AML-193 (cell line): ENCODE measurements around the gene TIMP3.

Source experiments
- DNase-seq, 2 experiments: peaks; one replicate each; lab custom pipeline; 2025; lab: John Stamatoyannopoulos, UW

The TIMP3 gene

DNA sequence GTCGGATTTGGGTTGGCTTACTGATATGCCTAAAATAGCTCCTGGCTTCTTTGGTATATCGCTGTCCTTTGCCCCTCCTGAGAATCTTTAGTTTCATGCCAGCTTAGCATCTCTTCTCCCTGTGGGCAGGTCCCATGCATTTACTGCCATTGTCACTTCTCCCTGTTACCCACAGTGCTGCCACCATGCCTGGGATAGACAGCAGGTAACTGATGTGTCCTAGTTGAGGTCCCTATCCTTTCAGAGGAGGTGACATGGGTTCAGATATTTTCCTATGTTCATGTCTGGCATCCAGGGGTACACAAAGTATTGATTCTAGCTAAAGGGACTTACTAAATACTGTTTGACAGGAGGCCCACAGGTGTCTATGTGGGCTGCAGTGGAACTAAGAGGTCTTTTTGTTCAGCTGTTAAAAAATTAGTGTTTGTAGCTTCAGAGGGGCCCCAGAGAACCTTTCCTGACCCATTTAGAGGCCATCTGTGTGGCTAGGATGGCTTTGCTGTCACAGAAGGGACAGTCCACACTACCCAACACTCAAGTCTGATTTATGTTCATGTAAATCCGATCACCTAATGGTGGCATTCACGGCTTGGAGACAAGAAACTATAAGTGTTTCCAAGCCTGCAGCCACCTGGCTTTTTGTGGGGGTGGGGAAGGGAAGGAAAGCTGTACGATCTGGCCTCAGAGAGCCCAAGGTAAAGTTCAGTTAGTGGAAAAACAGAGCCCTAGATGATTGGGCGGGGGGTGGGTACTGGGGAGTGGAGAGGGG is 8.5 kb downstream of the TIMP3 start:
- no peak for DNase-seq

DNA sequence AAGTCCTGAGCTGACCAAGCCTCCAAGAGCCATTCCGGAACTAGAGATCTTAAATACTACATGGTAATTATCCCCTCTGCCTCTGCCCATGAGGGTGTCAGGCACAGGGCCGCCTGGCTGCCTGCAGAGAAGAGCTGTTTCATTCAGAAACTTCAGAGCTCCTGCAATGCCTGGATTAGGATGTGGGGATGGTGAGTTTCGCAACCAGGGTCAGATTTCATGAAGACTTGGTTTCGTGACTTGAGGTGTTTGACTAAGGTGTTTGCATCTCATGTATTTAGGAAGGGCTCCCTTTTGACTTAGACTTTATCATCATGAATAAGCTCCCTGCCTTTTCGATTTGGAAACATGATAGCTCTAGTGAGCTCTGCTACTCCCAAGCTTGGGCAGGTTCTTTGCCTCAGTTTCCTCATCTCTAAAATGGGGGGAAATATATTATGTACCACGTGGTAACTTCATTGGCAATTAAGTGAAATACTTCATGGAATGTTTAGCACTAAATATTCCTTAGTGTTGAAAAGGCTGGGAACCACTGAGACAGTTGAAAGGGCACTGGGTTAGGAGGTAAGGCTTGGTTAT is 9.1 kb downstream of the TIMP3 start:
- no peak for DNase-seq

DNA sequence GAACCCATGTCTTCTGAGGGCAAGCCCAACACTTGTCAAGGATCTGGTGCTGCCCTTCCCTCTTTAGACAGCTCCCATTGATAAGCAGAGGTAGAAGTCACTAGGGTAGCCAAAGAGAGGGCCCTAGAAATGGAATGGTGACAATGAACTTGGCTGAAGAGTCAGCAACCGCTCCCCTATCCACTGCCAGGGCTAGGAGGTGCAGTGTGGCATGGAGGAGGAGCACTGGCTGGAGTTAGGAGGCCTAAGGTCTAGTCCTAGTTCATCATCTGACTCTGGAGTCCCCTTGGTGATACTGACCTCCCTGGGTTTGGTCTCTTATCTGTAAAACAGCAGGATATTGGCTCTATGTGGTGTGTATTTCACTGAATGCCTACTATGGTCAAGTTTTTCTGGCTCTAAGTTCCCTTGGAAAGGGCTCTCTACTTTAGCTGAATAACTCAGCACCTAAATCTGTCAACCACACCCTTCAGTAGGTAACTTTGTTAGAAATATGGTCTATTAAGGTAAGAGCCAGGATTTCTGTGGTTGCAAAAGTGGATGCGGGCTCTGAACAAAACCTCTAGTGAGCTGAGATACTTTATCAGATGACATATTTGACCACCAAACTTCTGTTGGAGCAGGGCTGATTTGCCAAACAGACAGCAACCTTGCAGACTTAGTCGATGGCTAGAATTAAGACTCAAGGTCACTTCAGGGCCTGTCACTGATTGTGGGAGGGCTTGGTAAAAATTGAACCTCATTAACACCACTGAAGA is 10.5 kb downstream of the TIMP3 start:
- no peak for DNase-seq

DNA sequence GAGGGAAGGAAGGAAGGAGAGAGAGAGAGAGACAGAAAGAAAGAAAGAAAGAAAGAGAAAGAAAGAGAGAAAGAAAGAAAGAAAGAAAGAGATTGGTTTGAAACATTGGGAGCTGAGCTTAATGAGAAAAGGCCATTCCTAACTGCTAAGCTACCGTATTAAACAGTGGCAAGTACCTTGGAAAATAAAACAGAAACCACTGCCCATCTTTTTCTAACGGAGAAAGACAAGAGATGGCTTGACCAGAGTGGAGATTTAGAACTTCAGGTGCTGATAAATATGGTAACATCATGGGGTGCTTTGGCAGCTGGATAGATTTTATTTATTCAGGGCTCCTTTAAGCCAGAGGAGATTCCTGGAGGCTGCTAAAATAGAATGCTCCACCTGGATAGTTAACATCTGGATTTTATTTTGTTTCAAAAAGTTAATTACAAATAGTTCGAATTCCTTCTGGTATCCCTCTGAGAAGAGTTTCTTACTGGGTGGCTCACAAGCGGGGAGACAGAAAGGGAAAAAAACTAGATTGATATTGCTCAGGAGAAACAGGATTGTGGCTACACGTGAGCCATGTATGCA is 12.9 kb downstream of the TIMP3 start:
- DNase-seq = no peak

DNA sequence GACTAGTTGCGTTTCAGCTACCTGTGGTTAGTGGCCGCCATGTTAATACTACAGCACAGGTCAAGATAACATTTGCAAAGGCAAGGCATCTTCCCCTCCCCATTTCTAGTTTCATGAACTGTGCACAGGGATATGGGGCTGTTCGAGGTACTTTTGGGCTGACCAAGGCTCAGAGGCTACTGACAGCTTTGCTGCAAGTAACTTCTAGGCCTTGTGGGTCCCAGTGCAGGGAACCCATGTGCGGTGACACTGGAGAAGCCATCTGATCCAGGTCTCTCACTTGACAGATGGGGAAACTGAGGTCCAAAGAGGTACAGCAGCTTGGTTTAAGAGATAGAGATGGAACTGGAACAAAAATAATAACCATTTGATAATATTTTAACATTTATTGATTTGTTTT is 13.6 kb downstream of the TIMP3 start:
- DNase-seq = no peak

DNA sequence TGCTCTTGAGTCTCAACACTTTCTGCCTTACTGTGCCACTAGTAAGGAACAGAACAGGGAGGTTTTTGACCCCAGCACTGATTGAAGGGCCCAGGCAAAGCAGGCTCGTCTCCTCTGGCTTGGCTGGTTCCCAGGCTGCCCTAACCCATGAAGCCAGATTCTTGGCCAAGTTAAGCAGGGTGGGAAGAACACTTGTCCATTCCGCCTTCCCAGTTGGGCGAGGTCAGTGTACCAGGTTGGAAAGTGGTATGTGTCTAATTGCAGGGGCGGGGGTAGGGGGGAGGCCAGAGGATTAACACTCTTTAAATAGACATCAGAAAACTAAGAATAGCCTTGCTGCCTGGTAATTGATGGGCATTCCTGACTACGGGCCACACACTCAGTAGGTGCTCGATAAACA is 14.4 kb downstream of the TIMP3 start:
- DNase-seq = no peak

DNA sequence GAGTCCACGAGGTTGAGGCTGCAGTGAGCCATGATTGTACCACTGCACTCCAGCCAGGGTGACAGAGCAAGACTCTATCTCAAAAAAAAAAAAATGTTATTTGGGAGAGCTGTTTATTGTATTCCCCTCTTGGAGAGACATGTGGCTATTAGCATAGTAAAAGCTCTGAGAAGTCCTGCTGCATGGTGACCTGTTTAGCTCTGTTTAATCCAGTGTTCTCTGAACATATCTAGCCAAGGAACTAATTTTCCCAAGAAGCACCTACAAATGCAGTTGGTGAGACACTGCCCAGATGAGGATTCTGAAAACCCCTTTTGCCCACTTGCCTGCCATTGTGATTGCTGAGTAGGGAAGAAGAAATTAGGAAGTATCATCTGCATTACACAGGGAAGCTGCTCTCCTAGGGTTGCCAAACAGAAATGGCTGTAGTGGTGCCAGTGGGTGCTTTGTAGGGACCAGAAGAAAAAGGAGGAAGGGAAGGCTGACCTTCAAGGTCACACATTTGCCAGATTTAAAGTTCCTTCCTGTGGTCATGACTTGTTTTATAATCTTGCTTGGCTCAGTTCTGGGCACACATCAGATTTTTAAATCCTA is 15.7 kb downstream of the TIMP3 start:
- DNase-seq = no peak

DNA sequence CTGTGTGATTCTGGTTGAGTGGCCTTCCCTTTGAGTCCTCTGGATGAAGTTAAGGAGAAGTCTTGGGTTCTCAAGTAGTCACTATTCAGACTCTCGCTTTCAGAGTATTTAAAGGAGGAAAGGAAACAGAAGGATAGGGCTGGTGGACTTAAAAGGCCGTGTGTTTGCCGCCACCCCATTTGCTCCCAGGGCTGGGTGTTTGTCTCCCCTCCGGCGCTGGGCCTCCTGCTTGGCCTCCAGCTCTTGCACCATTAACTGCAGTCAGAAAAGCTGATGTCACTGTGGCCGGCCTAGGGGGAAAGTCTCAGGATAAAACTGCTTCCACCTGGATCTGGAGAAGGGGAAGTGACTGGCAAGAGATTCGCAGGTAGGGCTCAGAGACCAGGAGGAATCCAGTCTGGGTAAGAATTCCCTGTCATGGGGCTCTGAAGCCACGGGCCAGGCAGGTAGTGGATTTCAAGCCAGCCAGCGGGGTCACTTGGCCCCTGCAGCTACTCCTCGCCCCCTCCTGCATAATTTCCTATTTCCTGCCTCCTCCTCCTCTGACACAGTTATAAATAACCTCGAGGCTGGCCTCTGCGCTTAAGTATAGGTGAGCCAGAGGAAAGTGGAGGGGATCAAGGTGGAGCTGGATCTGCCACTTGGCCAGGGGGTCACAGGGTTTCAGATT is 17.1 kb downstream of the TIMP3 start:
- DNase-seq = no peak

DNA sequence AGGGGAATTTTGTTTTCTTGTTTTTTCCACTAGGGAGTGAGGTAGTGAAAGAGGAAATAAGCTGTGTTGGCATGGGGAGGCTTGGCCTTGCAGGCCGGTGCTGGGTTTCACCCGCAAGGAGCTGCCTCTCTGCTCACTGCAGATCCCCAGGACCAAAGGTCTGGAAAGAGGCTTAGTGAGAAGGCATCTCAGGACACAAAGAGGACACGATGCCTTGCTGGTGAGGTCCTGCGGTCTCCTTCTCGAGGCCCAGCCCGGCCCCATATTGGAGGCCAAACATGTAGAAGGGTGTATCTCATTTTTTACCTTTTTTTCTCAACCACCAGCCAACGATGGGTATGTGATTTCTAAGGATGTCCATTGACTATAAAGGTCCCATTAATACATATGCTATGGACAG is 17.6 kb downstream of the TIMP3 start:
- DNase-seq = no peak

DNA sequence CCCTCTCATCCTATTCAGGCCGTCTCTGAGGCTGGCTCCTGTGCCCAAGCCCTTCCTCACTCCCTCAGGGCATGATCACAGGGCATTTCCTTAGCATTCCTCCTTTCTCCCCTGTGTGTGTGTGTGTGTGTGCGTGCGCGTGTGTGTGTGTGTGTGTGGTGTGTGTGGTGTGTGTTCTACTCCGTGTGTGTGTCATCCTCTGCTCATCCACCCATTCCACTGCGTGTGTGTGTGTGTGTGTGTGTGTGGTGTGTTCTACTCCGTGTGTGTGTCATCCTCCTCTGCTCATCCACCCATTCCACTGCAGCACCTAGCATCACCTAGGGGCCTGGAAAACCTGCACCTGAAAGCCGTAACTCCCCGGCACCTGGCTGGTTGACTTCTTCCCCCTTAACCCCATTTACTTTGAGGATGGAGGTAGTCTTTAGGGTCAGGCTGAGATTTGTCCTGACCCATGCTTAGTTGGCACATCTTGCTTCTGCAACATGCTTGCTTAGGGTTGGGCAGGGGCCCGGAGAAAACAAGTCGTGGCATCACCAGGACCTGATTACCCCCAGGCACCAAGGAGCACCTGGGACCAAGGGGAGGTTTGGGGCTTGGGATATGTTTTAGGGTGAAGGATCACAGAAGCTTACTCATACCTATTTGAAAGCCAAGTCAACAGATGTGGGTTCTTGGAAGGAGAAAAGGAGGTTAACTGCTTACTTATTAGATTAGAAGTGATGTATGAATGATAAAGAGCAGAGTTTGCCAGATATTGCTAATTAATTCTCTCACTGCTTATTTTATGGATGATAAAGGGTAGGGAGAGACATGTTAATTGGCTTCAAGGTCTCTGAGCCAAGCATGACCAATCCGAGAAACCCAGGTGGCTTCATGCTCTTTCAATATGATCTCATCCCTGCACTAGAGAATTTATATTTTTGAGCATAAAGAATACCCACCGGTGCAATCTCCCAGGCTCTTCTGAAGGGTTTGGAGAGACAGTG is 18.9 kb downstream of the TIMP3 start:
- no peak for DNase-seq

DNA sequence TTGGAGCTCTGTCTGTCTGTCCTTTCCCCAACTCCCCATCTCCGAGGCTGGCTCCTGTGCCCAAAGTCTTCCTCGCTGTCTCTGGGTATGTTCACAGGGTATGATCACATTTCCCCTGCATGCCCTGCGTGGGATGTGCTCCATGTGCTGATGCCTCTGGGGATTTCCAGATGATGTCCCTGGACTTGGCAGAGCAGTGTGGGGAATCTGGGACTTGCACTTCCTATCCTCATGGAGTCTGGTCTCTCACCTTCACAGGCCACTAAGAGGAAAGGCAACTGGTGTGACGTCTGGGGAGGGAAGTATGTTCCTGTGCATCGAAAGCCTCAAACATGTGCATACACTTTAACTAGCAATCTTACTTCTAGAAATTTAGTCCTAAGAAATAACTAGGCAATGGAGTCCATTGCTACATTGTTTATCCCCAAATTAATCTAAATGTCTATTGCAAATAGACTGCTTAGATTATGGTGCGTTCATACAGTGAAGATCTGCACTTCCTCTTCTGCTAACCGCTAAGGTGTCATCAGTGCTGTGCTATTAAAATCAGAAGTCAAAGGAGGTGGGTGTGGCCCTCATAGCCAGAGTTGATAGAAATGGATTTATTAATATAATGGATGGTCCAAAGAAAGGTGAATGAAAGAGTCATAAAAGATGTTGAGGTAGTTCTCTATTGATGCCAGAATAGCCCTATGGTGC is 20.8 kb downstream of the TIMP3 start:
- no peak for DNase-seq

DNA sequence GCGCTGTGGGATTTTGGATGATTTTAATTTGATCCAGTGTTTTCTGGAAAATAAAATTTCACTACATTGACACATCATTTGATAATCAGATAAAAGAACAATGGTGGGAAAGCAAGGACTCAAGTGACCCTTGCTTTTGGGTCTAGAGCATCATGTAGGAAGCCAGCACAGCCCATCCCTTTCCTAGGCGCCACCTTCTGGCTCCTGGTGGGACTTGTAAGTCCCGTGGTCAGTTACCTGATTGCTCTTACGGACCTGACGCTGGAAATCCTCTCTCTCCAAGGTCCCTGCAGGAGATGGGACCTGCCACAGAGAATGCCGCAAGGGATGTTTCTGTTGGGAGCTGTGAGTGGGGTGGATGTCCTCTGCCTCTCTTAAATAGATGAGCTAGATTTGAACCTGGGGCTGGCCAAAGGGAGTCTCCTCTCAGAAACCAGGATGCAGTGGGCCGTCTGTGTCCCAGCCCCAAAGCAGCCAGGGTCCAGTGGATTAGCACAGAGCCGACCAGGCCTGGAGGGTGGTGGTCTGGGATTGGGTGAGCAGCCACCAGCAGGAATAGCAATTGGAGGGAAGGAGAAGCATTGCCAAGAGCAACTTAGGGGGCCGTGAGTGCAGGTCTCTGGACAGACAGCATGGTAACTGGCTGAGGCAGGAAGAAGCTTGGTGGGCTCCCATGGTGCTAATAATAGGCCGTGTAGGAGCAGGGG is 21.7 kb downstream of the TIMP3 start:
- peak in 1 of 2 experiments; percentile 7 for DNase-seq

DNA sequence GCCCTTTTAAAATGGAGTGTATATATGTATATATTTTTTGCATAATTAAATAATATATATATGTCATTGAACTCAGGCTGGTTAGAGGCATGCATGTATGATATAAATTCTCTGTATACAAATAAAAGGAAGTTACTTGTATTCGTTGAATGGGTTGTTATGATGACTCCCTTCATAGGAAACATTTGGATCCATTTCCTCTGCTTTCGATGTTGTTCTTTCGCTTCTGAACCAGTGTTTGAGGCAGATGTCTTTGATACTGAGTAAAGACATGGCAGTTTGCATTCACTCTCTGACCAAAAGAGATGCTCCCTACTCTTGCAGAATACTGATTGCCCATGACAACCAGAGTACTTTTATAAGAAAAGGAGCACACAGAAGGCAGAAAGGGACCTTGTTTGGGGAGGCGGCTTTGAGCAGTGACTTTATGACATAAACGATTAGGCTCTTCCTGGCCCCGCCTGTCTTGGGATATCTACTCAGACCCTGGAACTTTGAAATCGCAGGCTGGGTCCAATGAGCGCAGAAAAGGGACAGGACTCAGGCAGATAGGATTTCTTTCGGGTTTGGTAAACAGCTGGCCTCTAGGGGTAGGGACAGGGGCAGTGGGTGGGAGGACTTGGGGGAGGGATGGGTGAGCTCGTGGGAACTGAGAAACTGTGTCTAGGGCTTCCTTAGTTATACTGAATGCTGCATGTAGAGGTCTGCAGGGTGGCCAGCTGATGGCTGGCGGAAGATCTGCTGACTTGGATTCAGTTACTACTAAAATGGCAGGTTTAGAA is 23.2 kb downstream of the TIMP3 start:
- DNase-seq = no peak

DNA sequence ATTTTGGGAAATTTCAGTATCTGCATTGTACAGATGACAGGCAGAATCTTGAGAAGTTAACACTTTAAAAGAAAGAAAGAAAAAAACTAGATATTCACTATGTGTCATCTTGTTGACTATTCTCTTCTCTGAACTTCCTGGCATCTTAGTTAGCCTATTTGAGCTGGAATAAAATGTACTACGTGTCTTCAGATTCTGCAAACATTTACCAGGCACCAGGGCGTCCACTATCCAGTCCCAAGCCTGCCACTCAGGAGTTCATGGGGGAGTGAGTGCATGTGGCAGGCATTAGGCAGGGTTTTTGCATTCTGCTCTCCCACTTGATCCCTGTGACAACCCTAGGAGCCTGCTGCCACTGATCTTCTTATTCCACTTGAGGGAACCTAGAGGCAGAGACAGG is 25.0 kb downstream of the TIMP3 start:
- no peak for DNase-seq

DNA sequence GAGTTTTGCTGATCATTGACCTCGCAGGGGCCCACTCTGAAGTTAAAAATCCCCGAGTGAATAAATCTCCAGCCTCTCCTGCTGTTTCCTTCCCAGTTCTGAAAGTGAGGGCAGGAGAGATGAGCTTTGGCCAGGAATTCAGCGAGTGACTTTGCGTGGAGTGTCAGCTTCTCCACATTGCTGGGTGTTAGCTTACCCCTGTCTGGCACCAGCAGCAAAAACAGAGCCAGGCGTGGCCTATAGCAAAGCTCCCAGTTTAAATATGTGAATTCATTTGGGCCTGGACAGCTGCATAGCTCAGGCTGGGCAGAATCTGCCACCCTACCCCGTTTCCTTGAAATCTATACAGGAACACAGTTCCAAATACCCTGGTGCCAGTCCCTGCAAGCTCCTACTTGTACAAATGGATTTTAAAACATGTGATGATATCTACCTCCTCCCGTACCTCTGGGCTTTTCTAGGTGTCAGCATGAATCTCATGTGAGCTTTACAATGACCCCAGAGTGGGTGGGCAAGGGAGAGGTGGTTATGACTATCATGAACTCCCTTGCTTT is 25.6 kb downstream of the TIMP3 start:
- DNase-seq = no peak

DNA sequence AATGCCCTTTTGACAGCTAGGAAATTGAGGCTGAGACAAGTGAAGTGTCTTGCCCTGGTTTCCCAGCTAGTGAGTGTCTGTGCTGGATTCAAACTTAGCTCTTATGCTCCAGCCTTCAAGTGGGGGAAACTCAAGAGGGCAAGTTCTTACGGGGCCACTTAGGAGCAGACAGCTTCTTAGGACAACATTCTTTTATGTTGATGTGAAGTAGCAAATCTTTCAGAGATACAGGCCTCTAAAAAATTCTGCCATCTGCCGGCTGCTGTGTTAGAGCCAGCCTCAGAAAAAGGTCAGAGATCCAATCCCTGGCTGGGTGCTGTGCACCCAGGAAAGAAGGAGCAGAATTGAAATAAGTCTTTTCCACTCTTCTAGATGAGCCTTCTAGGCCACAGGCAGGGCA is 26.6 kb downstream of the TIMP3 start:
- DNase-seq = no peak

DNA sequence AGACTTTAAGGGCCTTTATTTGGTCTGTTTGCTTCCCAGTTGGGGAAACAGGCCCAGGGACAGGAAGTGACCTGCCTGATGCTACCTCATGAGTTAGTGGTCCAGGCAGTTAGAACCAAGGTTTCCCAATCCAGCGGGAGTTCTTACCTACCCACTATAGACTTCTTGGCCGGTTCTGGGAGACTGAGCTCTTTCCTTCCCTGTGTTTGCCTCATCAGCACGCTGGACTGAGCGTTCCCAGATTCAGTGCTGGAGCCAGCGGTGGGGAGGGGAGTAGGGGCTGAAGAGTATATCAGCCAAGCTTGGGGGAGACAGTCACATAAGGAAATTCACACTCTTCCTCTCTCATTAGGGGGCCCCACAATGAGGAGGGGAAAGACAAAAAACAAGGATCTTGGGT is 27.1 kb downstream of the TIMP3 start:
- DNase-seq = no peak

DNA sequence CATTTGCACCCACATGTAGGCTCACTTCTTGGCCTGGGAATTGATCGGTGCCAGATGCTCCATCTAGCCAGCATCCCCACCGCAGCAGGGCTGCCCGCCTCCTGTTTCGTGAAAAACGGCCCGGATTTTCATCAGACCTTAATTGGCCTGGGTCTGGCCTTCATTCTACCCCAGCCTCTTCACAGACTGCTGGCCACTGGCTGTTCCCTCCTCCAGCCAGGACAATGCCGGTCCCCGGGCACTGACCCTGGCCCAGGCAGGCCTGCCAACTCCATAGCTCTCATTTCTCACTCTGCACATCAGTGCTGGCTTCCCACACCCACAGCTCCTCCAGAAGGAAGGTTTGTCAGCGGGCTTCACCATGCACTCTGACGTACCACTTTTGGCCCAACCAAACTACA is 27.9 kb downstream of the TIMP3 start:
- no peak for DNase-seq
